PC-9 (cell line): ENCODE results near the gene HPD. TPM values are rescaled to one million over a fixed set of nuclear protein-coding genes. Genes with fewer than 3 reads are reported as not detected.
"Not testable (repeated sequence)": the region's sequence is repeated elsewhere in the genome, so short reads cannot be mapped to it uniquely, and the experiment has no call there.

Experiments
- BruUV-seq: library from RNA; stranded (reverse); fragments of 400-500 nt; replicated peaks from 2 replicates; lab custom pipeline; 2021; lab: Mats Ljungman, UMichigan
- CTCF ChIA-PET: fragments of 300-600 bp; sonication (Branson Sonifier 250); formaldehyde crosslinking; loops from one replicate; lab custom pipeline; 2022; ENCODE audit warnings: antibody characterized with exemption; lab: Charles Lee
- POLR2A ChIA-PET: fragments of 300-600 bp; sonication (Branson Sonifier 250); formaldehyde crosslinking; loops from one replicate; lab custom pipeline; 2022; ENCODE audit warnings: antibody characterized with exemption; ENCODE audit not compliant: unreplicated experiment; lab: Charles Lee
- DNase-seq, 2 experiments: peaks; one replicate each; pipeline versions ENCODE4 v3.0.0 to v3.0.0-alpha.2; 2015 to 2022; ENCODE audit warnings: mixed read lengths in 1 of 2
- H2AFZ ChIP-seq: fragments of 200-600 bp; sonication (generic); 2 replicates; pipeline ENCODE4 v1.8.1; 2017; ENCODE audit warnings: antibody characterized with exemption
- H3F3A ChIP-seq: fragments of 200-600 bp; sonication (generic); 2 replicates; pipeline ENCODE4 v1.8.1; 2017; ENCODE audit warnings: antibody characterized with exemption, mild to moderate bottlenecking, low read depth; ENCODE audit not compliant: insufficient read depth
- H3K27ac ChIP-seq: fragments of 200-600 bp; sonication (generic); 2 replicates; pipeline ENCODE4 v1.6.1; 2016; ENCODE audit warnings: mixed run types
- H3K27me3 ChIP-seq: fragments of 200-600 bp; sonication (generic); 2 replicates; pipeline ENCODE4 v1.6.1; 2016; ENCODE audit warnings: low read depth, mixed run types; ENCODE audit not compliant: insufficient read depth
- H3K36me3 ChIP-seq: fragments of 200-600 bp; sonication (generic); 2 replicates; pipeline ENCODE4 v1.6.1; 2016; ENCODE audit warnings: low read depth, mixed run types
- H3K4me1 ChIP-seq: fragments of 200-600 bp; sonication (generic); replicated peaks from 2 replicates; pipeline ENCODE4 v1.6.1; 2016; ENCODE audit warnings: mixed run types; ENCODE audit not compliant: insufficient read depth
- H3K4me2 ChIP-seq: fragments of 200-600 bp; sonication (generic); 2 replicates; pipeline ENCODE4 v1.6.1; 2017; ENCODE audit warnings: mixed run types
- H3K4me3 ChIP-seq: fragments of 200-600 bp; sonication (generic); 2 replicates; pipeline ENCODE4 v1.6.1; 2016; ENCODE audit warnings: mixed run types
- H3K79me2 ChIP-seq: fragments of 200-600 bp; sonication (generic); 2 replicates; pipeline ENCODE4 v1.6.1; 2017; ENCODE audit warnings: low read depth, mixed run types
- H3K9me2 ChIP-seq: fragments of 200-600 bp; sonication (generic); 2 replicates; pipeline ENCODE4 v1.8.1; 2017; ENCODE audit warnings: mild to moderate bottlenecking; ENCODE audit not compliant: insufficient read depth
- H3K9me3 ChIP-seq: fragments of 200-600 bp; sonication (generic); 2 replicates; pipeline ENCODE4 v1.8.1; 2016; ENCODE audit warnings: low read depth; ENCODE audit not compliant: insufficient read depth
- H4K20me1 ChIP-seq: fragments of 200-600 bp; sonication (generic); 2 replicates; pipeline ENCODE4 v1.8.1; 2017; ENCODE audit not compliant: insufficient read depth
- EZH2 ChIP-seq: fragments of 200-600 bp; sonication (generic); IDR thresholded peaks from 2 replicates; pipeline ENCODE4 v1.8.0; 2017; ENCODE audit warnings: antibody characterized with exemption, low read depth
- intact Hi-C: fragments of 100-400 bp; cut with micrococcal nuclease; formaldehyde crosslinking; loops from one replicate; pipeline ENCODE4 v1.10.0; 2022; ENCODE audit not compliant: unreplicated experiment
- total RNA-seq: library from RNA; stranded (reverse); gene quantifications from 2 replicates; pipeline ENCODE4 v1.2.3, GENCODE V29; 2021
- TF ChIP-seq, protein P1 (sequence below): fragments of 200-600 bp; sonication (generic); conservative IDR thresholded peaks from 2 replicates; pipeline ENCODE4 v1.6.1; 2017; ENCODE audit warnings: mixed run types, antibody characterized with exemption, mild to moderate bottlenecking, moderate library complexity

Gene HPD
- total RNA-seq, 1 experiment from 2014 or later: 0.92 TPM

DNA sequence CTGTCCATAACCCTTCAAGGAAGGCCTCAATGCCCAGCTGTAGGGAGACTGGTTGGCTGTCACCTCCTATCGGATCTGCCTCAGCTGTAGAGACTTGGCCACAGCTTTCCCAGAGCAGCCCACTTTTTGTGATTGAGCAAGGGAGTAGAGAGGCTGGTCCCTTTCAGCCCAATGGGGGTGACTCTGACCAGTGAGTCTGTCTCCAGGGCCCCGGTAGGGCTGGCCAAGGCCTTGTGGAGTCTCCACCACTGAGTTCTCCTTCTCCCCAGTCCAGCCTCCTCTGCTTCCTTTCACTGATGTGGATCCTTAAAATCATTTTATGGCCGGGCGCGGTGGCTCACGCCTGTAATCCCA, 14.5 kb upstream of the HPD start:
- no peak for TF ChIP-seq EZH2
- TF ChIP-seq, protein P1, sequence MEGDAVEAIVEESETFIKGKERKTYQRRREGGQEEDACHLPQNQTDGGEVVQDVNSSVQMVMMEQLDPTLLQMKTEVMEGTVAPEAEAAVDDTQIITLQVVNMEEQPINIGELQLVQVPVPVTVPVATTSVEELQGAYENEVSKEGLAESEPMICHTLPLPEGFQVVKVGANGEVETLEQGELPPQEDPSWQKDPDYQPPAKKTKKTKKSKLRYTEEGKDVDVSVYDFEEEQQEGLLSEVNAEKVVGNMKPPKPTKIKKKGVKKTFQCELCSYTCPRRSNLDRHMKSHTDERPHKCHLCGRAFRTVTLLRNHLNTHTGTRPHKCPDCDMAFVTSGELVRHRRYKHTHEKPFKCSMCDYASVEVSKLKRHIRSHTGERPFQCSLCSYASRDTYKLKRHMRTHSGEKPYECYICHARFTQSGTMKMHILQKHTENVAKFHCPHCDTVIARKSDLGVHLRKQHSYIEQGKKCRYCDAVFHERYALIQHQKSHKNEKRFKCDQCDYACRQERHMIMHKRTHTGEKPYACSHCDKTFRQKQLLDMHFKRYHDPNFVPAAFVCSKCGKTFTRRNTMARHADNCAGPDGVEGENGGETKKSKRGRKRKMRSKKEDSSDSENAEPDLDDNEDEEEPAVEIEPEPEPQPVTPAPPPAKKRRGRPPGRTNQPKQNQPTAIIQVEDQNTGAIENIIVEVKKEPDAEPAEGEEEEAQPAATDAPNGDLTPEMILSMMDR: no peak
- intact Hi-C loops: no loop called here
- Histone ChIP-seq H3K36me3 (no peaks in the 10 kb centered on the region), H3K79me2 (no peaks in the 10 kb centered on the region), H3K4me2 (no peak overlapping the region), H3K9me3 (no peaks in the 10 kb centered on the region), H3F3A (peaks cover 6% of the 10 kb centered on the region; the same call in 1 of the 2 replicates), H4K20me1 (no peaks in the 10 kb centered on the region), H2AFZ (no peak overlapping the region), H3K27me3 (no peaks in the 10 kb centered on the region), H3K4me3 (no peak overlapping the region), H3K4me1 (peaks cover 6% of the 10 kb centered on the region; the same call in 1 of the 2 replicates), H3K9me2 (no peaks in the 10 kb centered on the region), H3K27ac (no peak overlapping the region)
- DNase-seq: no peak
- ChIA-PET CTCF (no interaction called here), POLR2A (no interaction called here)
- no TSS peak for BruUV-seq

DNA sequence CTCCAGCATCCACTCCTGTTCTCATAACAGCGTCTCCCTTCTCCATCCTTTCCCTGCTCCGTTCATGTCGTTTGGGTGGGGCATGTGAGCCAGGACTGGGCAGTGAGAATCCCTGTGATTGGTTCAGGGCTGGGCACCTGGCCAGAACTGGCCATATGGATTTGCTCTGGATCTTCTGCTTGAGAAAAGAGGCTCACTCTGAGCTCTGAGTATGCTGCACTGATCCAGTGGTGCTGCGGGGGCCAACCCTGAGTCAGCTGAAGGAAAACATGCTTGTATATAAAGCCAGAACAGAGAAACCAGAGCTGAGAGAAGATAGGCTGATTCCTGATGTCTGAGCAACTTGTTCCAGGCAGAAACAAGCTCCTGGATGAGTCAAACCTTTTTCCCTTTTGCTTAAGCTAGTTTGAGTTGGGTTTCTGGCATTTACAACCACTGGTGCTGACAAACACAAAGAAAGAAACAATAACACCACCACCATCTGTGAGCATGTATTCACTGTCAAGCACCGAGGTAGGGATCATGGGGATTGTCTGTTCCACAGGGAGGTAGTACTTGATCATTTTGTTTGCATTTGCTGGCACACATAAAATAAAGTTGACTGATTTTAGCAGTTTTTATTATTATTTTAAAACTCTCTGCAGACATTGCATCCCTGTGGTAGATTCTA, 14.0 kb upstream of the HPD start:
- no TSS peak for BruUV-seq
- no peaks in the 10 kb centered on the region for H3K9me3 ChIP-seq
- H2AFZ ChIP-seq: no peak overlapping the region
- DNase-seq: no peak
- no peak overlapping the region for H3K4me2 ChIP-seq
- H3F3A ChIP-seq: peaks cover 1% of the 10 kb centered on the region; the same call in 1 of the 2 replicates
- no peaks in the 10 kb centered on the region for H3K27me3 ChIP-seq
- H4K20me1 ChIP-seq: no peaks in the 10 kb centered on the region
- no peaks in the 10 kb centered on the region for H3K36me3 ChIP-seq
- H3K4me1 ChIP-seq: peaks cover 1% of the 10 kb centered on the region; the same call in 1 of the 2 replicates
- no peaks in the 10 kb centered on the region for H3K79me2 ChIP-seq
- ChIA-PET POLR2A (no interaction called here), CTCF (no interaction called here)
- no peaks in the 10 kb centered on the region for H3K9me2 ChIP-seq
- H3K4me3 ChIP-seq: no peak overlapping the region
- no peak overlapping the region for H3K27ac ChIP-seq
- no peak for TF ChIP-seq EZH2
- TF ChIP-seq, protein P1: no peak
- intact Hi-C loops: no loop called here

DNA sequence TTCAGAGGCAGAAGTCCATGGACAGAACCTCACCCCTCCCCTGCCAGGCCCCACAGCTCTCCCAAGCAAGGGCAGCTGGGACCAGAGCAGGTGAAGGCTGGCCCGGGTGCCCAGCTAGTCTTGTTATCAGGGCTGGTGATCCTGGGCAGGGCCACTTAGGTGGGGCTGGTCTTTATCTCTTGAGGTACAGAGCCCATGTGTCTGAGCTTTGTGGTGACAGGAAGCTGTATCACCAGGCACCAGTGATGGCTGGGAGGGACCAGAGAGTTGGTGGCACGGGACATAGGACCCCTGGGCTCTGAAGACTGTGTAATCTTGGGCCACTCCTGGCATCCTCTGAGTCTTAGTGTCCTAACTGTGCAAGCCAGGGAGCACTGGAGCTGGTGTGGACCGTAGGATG, 12.8 kb upstream of the HPD start:
- H3K27ac ChIP-seq: no peak overlapping the region
- H3K4me3 ChIP-seq: no peak overlapping the region
- H3K4me1 ChIP-seq: no peaks in the 10 kb centered on the region
- H2AFZ ChIP-seq: no peak overlapping the region
- H3K79me2 ChIP-seq: no peaks in the 10 kb centered on the region
- H3K36me3 ChIP-seq: no peaks in the 10 kb centered on the region
- intact Hi-C loops: no loop called here
- H3K9me3 ChIP-seq: no peaks in the 10 kb centered on the region
- TF ChIP-seq, protein P1: no peak
- BruUV-seq: no TSS peak
- no peaks in the 10 kb centered on the region for H3K9me2 ChIP-seq
- H3K4me2 ChIP-seq: no peak overlapping the region
- no peaks in the 10 kb centered on the region for H4K20me1 ChIP-seq
- no peaks in the 10 kb centered on the region for H3F3A ChIP-seq
- no peaks in the 10 kb centered on the region for H3K27me3 ChIP-seq
- ChIA-PET CTCF (no interaction called here), POLR2A (no interaction called here)
- no peak for DNase-seq

DNA sequence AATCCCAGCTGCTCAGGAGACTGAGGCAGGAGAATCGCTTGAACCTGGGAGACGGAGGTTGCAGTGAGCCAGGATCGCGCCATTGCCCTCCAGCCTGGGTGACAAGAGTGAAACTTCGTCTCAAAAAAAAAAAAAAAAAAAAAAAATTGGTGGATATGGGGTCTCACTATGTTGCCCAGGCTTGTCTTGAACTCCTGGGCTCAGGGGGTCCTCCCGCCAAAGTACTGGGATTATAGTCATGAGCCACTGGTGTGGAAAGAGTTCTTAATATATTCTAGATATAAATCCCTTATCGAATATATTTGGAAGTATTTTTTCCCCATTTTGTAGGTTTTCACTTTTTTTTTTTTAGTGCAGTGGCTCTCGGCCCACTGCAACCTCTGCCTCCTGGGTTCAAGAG, 10.6 kb upstream of the HPD start:
- BruUV-seq, H4K20me1 ChIP-seq, H3K4me1 ChIP-seq, H3F3A ChIP-seq, H3K27ac ChIP-seq, H3K27me3 ChIP-seq, DNase-seq, POLR2A ChIA-PET, H2AFZ ChIP-seq, intact Hi-C loops, H3K36me3 ChIP-seq, H3K4me3 ChIP-seq, CTCF ChIA-PET, H3K4me2 ChIP-seq, H3K9me3 ChIP-seq, H3K79me2 ChIP-seq, H3K9me2 ChIP-seq: not testable (repeated sequence)
